Activated gamma-delta T cell (primary cell): ENCODE measurements around the gene RNU1-1.
"Not testable (repeated sequence)": the region's sequence is repeated elsewhere in the genome, so short reads cannot be mapped to it uniquely, and the experiment has no call there.

Experiments used
- DNase-seq: peaks from one replicate; lab custom pipeline; 2025; lab: John Stamatoyannopoulos, UW
- total RNA-seq, 2 donors: gene quantifications; one replicate each; lab custom pipeline; 2026; lab: John Stamatoyannopoulos, UW

RNU1-1 gene
- total RNA-seq = 1.0 to 1.4 reads per million in 2 donors

DNA sequence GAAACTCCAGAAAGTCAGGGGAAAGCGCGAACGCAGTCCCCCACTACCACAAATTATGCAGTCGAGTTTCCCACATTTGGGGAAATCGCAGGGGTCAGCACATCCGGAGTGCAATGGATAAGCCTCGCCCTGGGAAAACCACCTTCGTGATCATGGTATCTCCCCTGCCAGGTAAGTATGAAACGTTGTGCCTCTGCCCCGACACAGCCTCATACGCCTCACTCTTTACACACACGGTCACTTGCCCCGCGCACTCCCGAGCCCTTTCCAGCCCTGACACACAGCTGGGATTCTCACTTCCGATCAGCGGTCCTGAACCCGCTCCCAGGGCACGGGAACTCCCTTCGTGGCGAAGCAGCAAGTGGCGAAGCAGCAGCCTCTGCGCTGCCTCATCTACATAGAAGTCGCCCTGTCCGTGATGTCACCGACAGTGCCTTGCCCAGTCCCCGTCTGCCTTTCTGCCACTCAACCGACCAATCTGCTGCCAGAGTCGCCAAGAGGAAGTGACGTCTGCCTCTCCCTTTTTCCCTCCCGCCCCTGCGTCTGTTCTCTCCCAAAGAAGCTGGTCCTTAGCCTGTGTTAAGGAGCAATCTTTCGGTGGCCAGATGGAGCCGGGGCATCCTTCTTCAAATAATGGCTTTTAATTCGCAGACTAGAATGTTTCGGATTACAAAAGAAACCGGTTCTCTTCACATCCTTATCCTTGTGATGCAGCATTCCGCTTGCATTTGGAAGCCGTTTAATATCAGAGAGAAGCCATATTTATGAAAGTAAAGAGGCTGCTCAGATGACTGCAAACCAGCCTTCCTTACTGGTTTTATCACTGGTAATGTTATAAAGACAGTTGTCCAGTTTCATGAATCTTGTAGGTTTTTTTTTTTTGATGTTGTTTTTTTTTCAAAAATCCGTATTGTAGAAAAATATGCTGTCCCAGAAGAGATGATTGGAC, at the start of gene RNU1-1:
RNU1-1 (minus strand) TSS at position 179 of the 949 bp plus-strand sequence.
- not testable (repeated sequence) for DNase-seq

DNA sequence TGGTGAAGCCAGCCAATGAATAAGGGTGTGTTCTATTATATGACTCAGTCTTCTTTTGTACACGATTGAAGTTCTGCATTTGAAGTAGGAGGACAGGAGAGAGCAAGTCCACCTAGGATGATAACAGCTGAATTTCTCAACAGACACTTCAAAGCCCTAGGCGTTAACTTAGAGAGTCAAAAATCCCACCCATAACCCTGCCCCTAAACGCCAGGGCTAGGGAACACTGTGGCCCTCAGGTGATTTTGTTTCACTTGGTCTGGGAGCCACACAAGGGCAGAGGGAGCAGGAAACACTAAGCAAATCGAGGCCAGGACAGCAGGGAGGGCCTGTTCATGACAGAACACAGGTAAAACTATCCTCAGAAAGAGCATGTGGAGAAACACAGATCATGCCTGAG, 47.0 kb upstream of the RNU1-1 start:
- DNase-seq = not testable (repeated sequence)

DNA sequence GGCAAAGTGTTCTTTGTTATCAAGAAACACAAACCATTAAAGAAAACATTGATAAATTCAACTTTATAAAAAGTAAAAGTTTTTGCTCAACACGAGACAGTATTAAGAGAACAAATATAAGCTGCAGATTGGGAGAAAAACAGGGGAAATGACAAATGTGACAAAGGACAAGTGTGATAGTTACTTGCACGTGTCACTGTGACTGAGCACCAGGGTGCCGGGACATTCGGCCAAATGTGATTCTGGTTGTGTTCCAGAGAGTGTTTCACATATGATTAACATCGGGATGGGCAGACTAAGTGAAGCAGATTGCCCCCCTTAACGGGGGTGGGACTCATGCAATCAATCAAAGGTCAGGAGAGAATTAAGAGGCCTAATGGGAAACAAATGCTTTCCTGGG, 46.4 kb upstream of the RNU1-1 start:
- not testable (repeated sequence) for DNase-seq

DNA sequence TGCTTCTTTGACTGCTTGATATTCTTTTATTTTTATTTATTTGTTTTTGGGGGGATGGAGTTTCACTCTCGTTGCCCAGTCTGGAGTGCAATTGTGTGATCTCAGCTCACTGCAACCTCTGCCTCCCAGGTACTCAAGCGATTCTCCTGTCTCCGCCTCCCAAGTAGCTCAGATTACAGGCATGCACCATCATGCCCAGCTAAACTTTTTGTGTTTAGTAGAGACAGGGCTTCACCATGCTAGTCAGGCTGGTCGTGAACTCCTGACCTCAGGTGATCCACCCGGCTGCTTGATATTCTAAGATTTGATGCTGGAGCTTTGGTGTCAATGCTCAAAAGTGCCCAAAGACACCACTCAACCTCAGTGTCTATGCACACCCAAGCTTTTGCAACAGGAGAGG, 45.6 kb upstream of the RNU1-1 start:
- not testable (repeated sequence) for DNase-seq

DNA sequence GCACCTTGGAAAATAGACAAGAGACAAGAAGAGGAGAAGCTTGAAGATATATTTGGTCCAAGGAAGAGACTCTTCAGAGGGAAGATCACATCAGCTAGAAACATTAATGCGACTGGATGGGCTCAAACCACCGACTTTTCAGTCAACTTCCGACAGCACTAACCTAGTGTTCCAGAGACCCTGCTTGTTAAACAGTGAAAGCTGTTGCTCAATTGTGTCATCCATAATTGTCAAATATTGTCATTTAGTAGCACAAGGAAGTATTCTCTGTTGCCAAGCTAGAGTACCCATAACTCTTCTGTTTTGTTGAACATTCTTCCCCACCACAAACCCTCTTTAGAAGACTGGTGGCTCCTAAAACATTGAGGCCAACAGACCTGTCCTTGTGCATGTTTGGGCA, 42.9 kb upstream of the RNU1-1 start:
- not testable (repeated sequence) for DNase-seq

DNA sequence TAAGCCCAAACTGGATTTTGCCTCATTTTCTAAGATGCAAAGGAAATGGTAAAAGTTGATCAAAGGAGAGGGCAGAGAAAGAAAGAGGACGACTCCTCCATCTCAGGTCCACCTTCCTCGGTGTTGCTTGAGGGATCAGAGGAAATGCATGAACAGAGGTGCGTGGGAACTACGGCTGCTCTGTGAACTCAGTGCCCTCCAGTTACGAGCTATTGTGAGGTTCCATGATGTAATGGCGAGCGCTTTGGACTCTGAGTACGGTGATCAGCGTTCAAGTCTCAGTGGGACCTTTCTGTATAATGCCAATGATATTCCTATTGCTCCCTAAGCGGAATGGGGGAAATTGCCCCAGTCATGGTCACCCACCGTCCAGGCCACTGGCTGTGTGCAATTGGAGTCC, 39.2 kb upstream of the RNU1-1 start:
- not testable (repeated sequence) for DNase-seq

DNA sequence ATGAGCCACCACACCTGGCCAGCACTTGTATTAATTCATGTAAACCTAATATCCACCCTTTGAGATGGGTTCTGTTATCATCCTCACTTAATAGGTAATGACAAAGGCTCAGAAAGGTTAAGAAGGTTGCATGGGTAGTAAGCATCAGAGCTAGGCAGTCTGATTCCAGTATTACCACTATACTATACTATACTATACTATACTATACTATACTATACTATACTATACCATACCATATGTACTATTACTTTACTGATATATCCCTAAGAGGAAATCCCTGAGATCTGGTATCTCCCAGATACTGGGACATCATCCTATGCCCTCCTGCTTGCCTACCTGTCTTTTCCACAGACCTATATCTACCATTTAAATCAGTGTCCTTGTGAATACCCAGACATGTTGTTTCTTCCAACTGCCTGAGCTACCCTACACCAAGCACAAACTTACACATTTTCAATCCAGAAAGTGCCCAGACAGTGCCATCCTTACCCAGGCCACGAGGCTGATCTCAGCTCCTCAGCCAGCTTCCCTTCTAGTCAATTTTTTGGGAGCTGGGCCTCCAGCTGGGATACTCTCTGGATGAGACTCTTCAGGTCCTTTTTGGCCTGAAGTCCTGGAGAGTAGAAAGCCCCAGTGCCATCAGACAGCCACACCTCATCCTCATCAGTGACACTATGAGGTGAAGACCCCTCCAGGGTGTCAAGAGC, 36.3 kb upstream of the RNU1-1 start:
- not testable (repeated sequence) for DNase-seq

DNA sequence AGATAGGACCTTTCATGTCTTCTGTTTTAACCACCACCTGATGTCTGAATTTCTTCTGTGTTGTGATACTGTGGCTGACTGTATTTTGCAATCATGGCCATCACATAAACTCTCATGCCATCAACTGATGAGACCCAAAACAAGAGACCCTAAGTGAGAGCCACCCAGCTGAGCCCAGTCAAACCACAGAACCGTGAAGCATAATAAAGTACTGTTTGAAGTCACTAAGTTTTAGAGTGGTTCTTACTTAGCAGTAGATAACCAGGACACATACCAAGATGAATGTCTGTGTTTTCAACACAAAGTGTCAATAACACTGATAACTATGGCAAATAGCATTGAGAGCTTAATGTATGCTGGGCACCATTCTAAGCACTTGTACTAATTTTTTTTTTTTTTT, 35.5 kb upstream of the RNU1-1 start:
- not testable (repeated sequence) for DNase-seq

DNA sequence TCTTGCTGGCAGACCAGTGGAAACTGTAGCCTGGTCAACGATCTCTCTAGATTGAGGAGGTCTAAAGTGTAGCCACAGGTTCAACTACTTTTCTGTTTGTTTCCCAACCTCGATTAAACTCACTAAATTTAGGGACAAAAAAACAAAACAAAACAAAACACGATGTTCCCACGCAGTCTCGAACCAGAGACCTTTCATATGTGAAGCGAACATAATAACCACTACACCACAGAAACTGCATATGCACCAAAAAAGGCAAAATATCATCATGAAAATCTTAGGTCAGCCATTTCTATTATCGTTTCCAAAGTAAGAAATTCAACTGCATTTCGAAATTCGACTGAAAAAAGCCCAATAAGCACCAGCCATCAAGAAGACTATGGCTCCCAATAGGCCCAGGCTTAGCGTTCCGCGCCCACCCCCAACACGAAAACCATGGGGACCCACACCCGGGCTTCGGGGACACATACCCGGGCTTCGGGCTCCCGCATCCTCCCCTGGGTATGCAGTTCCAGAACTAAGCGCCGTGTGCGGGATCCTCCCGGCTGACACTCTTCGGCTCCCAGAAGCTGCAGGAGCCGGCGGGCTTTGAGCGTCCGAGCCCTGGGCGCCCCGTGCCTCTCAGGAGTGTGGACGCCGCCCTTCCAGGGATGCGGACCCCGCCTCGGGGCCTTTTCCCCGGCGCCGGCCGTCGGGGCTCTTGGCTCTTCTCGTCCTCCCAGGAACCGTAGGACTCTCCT, 33.6 kb upstream of the RNU1-1 start:
- not testable (repeated sequence) for DNase-seq

DNA sequence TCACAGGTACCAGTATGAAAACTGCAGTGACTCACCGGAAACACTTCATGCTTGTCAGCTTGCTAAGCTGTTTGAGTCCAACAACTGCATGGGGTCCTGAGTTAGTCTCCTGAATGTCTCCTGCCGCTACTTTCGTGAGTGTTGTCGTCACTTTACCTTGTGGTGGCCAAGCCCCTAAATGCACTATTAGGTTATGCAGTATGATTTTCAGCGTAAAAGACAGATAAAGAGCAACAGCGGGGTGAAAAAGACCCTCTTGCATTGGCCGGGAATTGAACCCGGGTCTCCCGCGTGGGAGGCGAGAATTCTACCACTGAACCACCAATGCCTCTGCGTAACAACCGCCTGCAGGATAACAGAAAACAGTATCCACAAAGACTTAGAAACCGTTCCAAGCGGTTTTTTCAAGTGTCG, 31.6 kb upstream of the RNU1-1 start:
- not testable (repeated sequence) for DNase-seq

DNA sequence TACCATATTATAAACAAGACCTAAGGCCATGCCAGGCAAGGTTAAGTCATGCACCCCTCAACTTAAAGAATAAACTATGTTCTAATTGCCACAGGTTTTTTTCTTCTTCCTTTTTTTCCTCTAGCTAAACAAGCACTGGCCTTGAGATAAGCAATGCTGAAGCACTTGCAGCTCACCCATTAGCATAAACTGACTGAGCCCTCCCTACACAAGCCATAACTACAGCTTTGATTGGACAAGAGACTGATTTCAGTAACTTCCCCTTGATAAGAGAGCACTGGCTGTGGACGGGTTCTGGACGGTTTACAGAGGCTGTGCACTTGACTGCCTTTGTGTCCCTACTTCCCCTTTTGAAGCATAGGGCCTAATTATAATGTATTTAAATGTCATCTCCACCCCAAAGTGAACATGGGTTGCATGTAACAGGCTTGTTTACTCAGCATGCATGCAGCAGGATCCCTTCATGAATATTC, 26.4 kb upstream of the RNU1-1 start:
- DNase-seq = not testable (repeated sequence)

DNA sequence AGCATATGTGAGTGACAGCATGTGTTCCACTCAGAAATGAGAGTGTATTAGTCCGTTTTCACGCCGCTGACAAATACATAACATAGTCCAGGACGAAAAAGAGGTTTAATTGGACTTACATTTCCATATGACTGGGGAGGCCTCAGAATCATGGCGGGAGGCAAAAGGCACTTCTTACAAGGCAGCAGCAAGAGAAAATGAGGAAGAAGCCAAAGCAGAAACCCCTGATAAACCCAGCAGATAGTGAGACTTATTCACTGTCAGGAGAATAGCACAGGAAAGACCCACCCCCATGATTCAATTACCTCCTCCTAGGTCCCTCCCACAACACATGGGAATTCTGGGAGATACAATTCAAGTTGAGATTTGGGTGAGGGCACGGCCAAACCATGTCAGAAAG, 23.4 kb upstream of the RNU1-1 start:
- not testable (repeated sequence) for DNase-seq

DNA sequence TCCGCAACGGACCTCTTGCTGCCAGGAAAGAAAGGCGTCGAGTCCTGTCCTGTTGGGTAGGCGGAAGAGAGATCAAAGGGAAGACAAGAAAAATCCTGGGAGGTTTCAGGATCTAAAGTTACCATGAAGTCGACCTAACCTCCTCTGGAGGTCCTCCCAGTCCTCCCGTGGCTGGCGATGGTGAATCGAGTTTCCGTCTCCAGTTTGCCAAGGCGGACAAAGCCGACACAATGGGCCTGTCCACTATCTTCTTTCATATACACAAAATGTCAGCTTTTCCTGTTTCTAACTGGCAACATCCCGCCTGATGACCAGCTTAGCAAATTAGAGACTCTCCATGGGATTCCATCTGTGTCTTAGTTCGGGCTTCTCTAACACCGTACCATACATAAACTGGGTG, 22.7 kb upstream of the RNU1-1 start:
- DNase-seq = not testable (repeated sequence)

DNA sequence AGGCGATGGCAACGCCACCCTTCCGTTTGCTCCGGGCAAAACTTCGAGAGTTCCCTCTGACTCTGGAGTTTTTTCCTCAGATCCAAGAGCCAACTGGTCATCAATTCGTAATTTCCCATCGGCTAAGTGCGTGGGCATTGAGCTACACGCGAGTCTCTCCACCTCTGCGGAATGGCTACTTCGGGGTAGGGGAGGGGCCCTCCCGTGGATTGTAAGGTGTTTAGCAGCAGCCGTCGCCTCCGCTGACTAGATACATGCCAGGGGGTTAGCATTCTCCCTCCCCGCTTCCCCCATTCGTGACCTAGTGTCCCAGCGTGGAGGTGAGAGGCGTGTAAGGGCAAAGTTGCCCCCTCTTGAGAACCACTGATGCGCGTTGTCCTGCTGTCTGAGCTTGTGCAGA, 21.8 kb upstream of the RNU1-1 start:
- not testable (repeated sequence) for DNase-seq

DNA sequence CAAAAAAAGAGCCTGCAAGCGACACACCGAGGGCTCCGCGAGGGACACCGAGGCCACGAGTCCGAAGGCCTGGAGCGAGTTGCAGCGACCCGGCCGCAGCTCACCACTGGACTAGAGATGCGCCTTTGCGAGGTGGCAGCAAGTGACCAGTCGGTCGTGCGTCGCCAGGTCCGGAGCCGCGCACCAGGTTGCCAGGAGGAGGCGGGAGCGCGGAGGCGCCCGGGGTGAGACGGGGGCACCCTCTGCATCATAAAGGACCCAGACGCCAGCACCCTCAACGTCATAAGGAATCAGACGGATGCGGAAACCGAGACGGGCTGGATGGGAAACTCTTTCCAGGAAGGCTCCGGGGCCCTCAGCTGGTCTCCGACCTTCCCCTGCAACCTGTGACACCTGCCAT, 21.4 kb upstream of the RNU1-1 start:
- not testable (repeated sequence) for DNase-seq

DNA sequence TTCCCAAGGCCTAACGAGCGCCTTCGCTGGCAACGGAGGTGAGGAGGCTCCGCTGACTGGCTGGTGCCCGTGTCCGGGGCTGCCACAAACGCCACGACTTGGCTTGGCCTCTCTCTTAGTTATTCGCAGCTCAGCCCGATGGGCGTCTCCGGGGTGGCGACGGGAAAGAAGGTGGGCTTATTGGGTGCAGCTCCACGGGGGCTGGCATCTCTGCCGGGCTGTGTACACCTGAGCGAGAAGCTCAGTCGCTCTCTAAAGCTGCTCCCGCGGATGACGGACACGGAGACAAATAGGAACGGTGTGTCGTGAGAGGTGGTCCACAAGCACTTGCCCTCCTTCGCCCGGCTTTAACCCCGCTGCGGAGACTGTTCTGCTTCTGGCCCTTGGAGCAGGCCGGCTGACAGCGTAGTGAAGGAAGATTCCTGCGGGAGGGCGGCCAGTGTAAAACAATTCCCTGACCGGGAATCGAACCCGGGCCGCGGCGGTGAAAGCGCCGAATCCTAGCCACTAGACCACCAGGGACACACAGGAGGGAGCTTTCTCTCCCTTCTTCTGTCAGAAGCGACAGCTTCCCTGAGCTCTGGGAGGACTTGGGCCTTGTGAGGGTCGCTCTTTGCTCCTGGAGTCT, 20.9 kb upstream of the RNU1-1 start:
- DNase-seq = not testable (repeated sequence)

DNA sequence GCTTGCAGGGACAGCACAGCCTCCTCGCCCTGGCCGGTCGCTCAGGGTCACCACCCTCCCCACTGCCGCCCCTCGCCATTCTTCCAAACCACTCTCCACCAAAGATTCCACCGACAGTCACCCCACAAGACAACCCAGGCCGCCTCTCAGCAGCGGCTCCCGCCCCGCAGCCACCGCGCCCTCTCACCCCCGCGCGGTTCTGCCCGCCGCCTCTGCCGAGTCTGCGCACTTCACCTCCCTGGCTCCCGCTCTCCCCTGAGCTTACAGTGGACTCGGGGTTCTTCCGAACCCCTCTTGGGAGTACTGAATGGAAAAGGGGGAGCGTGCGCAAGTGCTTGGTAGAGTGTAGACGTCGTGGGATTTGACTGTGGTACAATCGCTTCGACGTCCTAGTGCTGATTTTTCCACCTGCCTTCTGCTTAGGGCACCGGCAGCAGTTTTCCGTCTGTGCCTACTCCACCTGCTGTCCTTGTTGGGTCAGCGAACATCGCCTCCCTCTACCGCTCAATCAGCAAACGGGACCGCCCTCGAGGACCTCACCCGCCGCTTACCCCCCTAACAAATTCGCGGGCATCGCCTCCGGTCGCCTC, 20.2 kb upstream of the RNU1-1 start:
- DNase-seq = not testable (repeated sequence)

DNA sequence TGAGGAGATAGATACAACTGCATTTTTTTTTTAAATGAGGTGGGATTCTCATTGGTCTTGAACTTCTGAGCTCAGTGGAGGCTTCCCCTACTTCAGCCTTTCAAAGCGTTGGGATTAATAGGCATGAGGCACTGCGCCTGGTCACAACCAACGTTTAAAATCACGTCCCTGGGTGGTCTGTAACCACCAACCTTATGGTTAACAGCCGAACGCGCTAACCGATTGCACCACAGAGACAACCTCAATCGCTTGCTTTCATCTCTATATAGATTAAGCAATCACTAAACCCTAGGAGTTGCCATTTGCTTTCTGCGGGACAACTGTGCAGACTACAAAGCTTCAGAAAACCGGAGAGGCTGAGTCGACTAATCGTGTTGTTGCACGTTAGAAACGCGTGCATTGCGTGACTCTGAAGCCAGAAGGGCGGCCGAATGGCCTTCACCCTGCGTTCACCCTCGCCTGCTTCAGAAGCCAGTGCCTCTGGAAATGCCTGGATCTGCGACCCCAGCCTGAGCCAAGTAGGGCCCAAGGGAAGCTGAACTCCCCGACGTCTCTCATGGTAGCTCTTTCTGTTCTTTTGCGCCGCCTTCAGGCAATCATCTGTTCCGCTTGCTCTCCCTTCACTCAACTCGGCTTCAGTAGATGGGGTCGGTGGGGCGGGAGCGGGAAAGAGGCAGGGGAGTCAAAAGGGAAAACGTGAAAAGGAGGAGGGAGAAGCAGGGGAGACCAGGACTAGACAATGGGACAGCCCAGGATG, 18.3 kb upstream of the RNU1-1 start:
- DNase-seq = not testable (repeated sequence)

DNA sequence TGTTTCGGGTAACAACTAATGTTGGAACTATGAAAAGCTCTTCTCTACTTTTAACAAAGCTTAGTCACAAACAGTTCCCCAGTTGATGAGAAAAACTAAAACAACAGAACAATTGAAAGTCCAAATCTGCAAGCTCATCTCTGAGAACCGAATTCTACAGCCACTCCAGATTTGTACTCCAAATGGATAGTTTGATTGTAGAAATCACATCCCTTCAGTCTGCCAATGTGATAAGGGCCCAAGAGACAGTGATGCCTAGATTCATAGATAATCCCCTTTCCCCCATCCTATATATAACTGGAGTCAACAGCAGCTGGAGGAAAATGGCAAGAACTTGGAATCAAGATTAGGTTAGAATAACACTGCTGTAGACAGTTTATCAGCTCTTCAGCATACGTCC, 14.3 kb upstream of the RNU1-1 start:
- not testable (repeated sequence) for DNase-seq

DNA sequence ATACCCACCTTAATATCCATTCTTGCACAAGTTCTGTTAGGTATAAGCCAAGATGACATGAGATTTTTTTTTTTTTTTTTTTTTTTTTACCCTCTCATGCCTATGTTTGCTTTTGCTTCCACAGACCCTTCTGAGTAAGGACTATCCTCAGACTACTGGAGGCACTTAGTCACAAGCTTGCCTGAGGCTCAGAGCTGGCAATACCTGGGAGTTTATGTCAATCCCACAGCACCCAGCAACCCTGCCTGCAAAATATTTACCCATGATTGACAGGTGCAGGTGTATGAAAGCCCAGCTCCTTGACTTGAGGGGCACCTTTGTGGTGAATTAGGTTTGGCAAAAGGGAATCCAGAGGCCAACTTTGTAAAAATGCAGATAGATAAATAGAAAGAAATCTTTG, 11.7 kb upstream of the RNU1-1 start:
- not testable (repeated sequence) for DNase-seq
